HG03457 (cell line): ENCODE data around the gene KCNB1.

Experiments
- ATAC-seq: cut with Tn5 transposase; IDR thresholded peaks from one replicate; pipeline ENCODE4 v1.9.1; 2021; ENCODE audit warnings: moderate number of reproducible peaks; ENCODE audit not compliant: unreplicated experiment

The KCNB1 gene

GRCh38 chr20:49360242-49360968, 122.1 kb downstream of the KCNB1 start:
- no peak for ATAC-seq

GRCh38 chr20:49356676-49357075, 125.8 kb downstream of the KCNB1 start:
- no peak for ATAC-seq

GRCh38 chr20:49354673-49355072, 127.8 kb downstream of the KCNB1 start:
- no peak for ATAC-seq

GRCh38 chr20:49353348-49353747, 129.1 kb downstream of the KCNB1 start:
- no peak for ATAC-seq

DNA sequence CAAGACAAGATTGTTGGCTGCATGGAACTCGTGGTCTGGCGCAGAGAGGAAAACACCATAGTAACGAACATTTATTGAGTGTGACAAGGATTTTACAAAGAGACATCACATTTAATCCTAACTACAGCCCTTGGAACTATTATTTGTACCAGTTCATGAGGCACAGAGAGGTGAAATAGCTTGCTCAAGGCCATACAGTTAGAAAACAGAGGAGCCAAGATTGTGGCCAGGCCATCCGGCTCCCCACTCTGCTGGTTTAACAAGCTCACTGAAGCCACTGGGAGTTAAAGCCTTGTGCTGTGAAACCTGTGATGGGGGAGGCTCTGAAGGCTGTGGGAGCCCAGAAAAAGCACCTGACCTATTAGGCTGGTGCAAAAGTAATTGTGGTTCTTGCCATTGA, 129.7 kb downstream of the KCNB1 start:
- ATAC-seq = no peak

- ATAC-seq = no peak
Observed at GRCh38 chr20:49351775-49352174, 130.7 kb downstream of the KCNB1 start.

GRCh38 chr20:49349694-49350252, 132.7 kb downstream of the KCNB1 start:
- ATAC-seq = no peak

- ATAC-seq = no peak
Observed at GRCh38 chr20:49349078-49349477, 133.4 kb downstream of the KCNB1 start.

- no peak for ATAC-seq
Observed at GRCh38 chr20:49348563-49348962, 133.9 kb downstream of the KCNB1 start.

GRCh38 chr20:49347156-49347555, 135.3 kb downstream of the KCNB1 start:
- ATAC-seq = no peak

DNA sequence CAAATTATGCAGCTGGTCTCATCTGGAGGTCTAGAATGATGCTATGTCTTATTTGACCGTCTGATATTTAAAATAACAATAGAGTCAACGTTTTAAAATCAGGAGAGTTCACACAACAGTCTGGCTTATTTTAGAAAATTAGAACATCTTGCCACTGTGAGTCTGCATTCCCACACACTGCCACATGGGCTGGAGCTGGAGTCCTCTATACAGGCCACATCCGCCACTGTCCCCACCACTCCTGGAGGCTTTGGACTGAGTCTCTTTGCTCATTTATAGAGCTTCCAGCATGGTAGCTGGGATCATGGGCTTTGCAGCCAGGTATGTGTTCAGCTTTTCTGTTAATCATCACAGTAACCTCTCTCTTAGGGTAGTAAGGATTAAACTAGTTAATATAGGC, 135.8 kb downstream of the KCNB1 start:
- ATAC-seq = no peak

- ATAC-seq = no peak
Observed at GRCh38 chr20:49345524-49345923, 136.9 kb downstream of the KCNB1 start.

GRCh38 chr20:49344975-49345374, 137.5 kb downstream of the KCNB1 start:
- no peak for ATAC-seq

DNA sequence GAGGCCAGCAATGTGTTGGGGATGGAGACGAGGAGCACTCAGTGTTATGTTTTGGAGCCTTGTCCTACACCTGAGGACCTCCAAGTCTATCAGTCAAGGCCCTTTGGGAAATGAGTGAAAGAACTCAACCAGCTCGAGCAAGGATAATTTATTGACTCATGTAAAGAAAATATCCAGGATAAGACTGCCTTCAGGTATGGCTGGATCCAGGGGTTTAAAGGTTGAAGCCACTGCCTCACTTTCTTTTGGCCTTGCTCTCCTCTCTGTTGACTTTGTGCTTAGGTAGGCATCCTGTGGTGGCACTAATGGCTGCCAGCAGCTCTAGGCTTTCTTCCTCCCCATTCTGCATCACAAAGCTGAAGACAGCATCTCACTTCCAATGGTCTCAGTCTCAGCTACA, 138.3 kb downstream of the KCNB1 start:
- ATAC-seq = no peak

- no peak for ATAC-seq
Observed at GRCh38 chr20:49343246-49343645, 139.2 kb downstream of the KCNB1 start.

- no peak for ATAC-seq
Observed at GRCh38 chr20:49340161-49340966, 142.1 kb downstream of the KCNB1 start.

DNA sequence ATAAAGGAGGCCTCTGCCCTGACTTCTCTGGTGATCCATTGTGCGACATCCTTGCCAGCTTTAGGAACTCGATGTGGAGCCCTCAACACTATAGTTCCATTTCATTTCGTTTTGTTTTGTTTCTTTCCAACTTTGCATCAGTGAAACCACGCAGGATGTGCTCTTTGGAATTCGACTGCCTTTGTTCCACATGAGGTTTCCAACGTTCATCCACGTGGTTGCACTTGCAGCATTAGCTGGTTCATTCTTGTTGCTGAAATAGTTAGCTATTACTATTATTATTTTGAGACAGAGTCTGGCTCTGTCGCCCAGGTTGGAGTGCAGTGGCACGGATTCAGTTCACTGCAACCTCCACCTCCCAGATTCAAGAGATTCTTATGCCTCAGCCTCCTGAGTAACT, 143.3 kb downstream of the KCNB1 start:
- no peak for ATAC-seq

DNA sequence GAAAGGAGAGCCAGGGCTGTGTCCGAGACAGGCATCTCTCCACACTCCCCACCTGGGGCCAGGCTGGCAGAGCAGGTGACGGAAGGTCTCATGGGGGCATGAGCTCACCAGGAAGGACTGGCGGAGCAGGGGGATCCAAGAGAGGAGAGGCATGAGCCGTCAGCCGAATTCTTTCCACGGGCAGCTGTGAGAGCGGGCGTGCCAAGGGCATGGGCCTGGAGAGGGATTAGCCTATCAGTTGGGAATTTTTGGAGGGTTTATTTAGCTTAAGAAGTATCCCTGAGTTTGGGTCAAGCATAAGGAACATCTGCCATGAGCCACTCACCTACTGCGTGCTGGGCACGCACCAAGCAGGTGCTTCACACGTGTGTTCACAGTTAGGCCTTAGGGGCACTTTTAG, 144.4 kb downstream of the KCNB1 start:
- ATAC-seq = no peak

GRCh38 chr20:49337357-49337756, 145.1 kb downstream of the KCNB1 start:
- no peak for ATAC-seq

GRCh38 chr20:49336786-49337185, 145.7 kb downstream of the KCNB1 start:
- no peak for ATAC-seq

DNA sequence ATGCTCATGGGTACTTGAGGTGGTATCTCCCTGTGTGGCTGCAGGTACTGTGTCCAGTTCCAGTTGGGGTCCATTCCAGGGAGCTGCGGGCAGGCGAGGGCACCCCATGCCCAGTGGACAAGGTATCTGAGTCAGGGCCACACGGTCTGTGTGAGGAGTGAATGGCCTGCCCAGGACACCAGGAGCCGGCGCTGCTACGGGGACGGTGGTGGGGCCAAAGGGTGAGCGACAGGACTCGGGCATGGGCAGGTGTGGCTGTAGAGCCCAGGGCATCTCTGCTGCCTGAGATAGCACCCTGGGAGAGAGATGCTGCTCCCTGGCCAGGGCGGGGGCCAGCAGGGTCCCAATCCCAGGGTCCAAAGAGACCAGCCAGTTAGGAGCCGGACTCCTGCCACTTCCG, 147.0 kb downstream of the KCNB1 start:
- no peak for ATAC-seq
